Left cardiac atrium (tissue), 4 donors: ENCODE results near the gene BTBD18. TPM values are rescaled to one million over a fixed set of nuclear protein-coding genes. Genes with fewer than 3 reads are reported as not detected.
"Not testable (repeated sequence)": the region's sequence is repeated elsewhere in the genome, so short reads cannot be mapped to it uniquely, and the experiment has no call there.

ENCODE experiments used
- ATAC-seq, 2 donors: fragments of 200-7000 bp; cut with Tn5 transposase; one replicate each; pipeline ENCODE4 v1.9.1; 2020; ENCODE audit warnings: mild to moderate bottlenecking in 2 of 2, moderate library complexity in 2 of 2
- DNase-seq: peaks from one replicate; pipeline ENCODE4 v3.0.0-alpha.2; 2020
- intact Hi-C, 2 donors: fragments of 100-400 bp; cut with DNase I; formaldehyde crosslinking; loops; one replicate each; pipeline versions ENCODE4 v1.14.1 to v1.15.1; 2022 to 2023
- total RNA-seq, 2 donors: library from RNA; stranded (reverse); fragmentation: NEBNext Ultra II Directional; extraction: Animal tissue kit (Norgen Biotek cat#: 25700); gene quantifications; one replicate each; pipeline ENCODE4 v1.2.1, GENCODE V29; 2021
- donor health status: DM: no; HTN: yes; CAD: no.
- donor health status: DM: no; HTN: yes; CAD: no; lungs with severe emphysema.
- donor health status: DM: yes; HTN: yes; CAD: no.
- donor health status: Dilated cardiomyopathy.

BTBD18 gene
- total RNA-seq, 2 donors from 2014 or later, result not detected

- intact Hi-C loops, result loop anchor here in 1 of 2 donors (10.0 kb wide), 1 partner anchor 48 kb away; no protein-coding TSS in a partner anchor
- no peak for DNase-seq
- ATAC-seq, result no peak
Observed at GRCh38 chr11:57746920-57747319, 4.7 kb downstream of the BTBD18 start.

DNA sequence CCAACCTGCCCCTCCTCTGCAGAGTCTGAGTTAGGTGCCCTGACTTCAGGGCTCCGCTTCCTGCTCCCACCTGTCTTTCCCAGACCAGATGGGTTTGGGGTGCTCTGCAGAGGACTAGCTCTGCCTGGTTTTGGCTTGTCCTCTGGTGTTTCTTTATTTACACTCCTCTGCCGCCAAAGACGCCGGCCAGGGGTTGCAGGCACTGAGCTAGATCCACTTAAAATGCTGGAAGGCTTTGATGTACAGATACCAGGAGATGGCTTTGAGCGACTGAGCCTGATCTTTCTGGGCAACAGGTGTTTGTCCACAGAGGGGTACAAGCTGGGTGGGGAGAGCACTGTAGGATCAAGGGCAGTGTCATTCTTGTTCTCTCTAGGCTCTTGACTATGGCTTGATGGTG lies 6.4 kb downstream of the BTBD18 start:
- DNase-seq (no peak), ATAC-seq (no peak)
- intact Hi-C loops, result loop anchor here in 1 of 2 donors (10.0 kb wide), 1 partner anchor 50 kb away; no protein-coding TSS in a partner anchor

DNA sequence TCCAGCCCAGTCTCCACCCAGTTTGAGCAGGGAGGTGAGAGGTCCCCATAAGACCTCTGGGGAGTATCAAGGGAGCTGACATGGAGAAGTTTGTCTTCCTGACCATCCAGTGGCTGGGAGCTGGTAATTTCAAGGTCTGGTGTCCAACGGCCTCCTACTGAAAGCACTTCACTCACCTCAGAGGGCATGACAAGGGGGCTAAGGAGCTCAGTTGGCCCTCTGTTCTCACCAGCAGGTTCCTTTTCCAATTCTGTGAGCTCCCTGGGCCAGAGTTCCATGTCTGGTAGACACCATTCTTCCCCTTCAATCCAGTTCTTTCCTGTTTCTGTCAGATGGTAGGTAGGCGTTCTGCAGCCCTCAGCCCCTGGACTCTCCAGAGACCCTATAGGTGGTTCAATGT lies 7.3 kb downstream of the BTBD18 start:
- DNase-seq (no peak), ATAC-seq (no peak)
- intact Hi-C loops, result loop anchor here in 1 of 2 donors (10.0 kb wide), 1 partner anchor 50 kb away; no protein-coding TSS in a partner anchor

- intact Hi-C loops, result loop anchor here in 1 of 2 donors (10.0 kb wide), 1 partner anchor 53 kb away; no protein-coding TSS in a partner anchor
- DNase-seq (no peak), ATAC-seq (no peak)
Observed at GRCh38 chr11:57742087-57742452, 9.5 kb downstream of the BTBD18 start.

GRCh38 chr11:57741132-57742086 lies 10.2 kb downstream of the BTBD18 start, which contains the start of gene SELENOH:
TSS of gene SELENOH (plus strand) at chr11:57741491. CDS start at chr11:57741596, 105 bp downstream.
- ATAC-seq (peak; percentile 98), DNase-seq (peak; percentile 97)
- intact Hi-C loops, result loop anchor here in 1 of 2 donors (10.0 kb wide), 1 partner anchor 53 kb away; no protein-coding TSS in a partner anchor

- intact Hi-C loops, result no loop called here
- DNase-seq (no peak), ATAC-seq (peak; percentile 36 to 40)
Observed at GRCh38 chr11:57735619-57736298, 15.9 kb downstream of the BTBD18 start.

- intact Hi-C loops, result no loop called here
- ATAC-seq, result no peak
- DNase-seq, result no peak
Observed at GRCh38 chr11:57732661-57733060, 19.0 kb downstream of the BTBD18 start.

- no peak for DNase-seq
- intact Hi-C loops, result no loop called here
- ATAC-seq, result no peak
Observed at GRCh38 chr11:57729479-57729878, 22.1 kb downstream of the BTBD18 start.

GRCh38 chr11:57728829-57729228 lies 22.8 kb downstream of the BTBD18 start:
- DNase-seq, result no peak
- intact Hi-C loops, result no loop called here
- no peak for ATAC-seq

- intact Hi-C loops, result no loop called here
- DNase-seq (no peak), ATAC-seq (no peak)
Observed at GRCh38 chr11:57727185-57727584, 24.4 kb downstream of the BTBD18 start.

- ATAC-seq, DNase-seq, intact Hi-C loops: not testable (repeated sequence)
Observed at GRCh38 chr11:57716726-57717125, 34.9 kb downstream of the BTBD18 start.

GRCh38 chr11:57713835-57714234 lies 37.8 kb downstream of the BTBD18 start:
- DNase-seq (no peak), ATAC-seq (no peak)
- intact Hi-C loops, result no loop called here

DNA sequence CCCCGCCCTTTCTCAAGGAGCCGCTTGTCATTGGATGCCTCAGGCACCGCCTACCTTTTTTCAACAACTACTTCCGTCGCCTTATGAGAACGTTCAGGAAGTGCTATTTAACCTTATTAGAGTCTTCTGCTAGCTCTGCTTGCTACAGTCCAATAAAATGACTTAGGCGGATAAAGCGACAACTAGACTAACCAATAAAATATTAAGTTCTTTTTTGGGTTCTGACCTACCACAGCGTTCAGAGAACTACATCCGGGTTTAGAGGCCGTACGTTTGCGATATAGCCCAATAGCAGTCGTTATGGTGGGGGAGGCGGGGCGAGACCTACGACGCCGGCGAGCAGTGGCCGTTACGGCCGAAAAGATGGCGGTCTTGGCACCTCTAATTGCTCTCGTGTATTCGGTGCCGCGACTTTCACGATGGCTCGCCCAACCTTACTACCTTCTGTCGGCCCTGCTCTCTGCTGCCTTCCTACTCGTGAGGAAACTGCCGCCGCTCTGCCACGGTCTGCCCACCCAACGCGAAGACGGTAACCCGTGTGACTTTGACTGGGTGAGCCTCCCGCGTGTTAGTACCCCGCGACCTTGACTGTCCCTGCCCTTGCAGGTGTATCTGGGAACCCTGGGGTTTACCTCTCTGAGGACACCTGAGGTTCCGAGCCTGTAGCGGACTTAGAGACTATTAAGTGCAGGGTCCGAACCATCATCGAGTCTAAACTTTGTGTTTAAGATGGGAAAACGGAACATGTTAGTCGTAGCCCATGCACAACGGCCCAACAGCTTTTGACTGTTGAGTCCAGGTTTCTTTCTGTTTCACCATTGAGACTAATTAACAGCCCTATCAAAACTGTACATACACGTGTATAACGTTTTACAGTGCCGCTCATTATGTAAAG lies 39.1 kb downstream of the BTBD18 start, which contains the start of gene TMX2:
TMX2 (plus strand) TSS at position 338 of the 895 bp plus-strand sequence; CDS start at position 364, 26 bp downstream.
- DNase-seq (peak; percentile 95), ATAC-seq (peak; percentile 96 to 97)
- intact Hi-C loops, result no loop called here

- DNase-seq, result peak; percentile 74
- intact Hi-C loops, result no loop called here
Observed at GRCh38 chr11:57711414-57712255, 40.0 kb downstream of the BTBD18 start, which contains the start of gene MED19. TSS of gene MED19 (minus strand) at chr11:57712215. CDS start at chr11:57712179, 36 bp downstream.

GRCh38 chr11:57709802-57710367 lies 41.7 kb downstream of the BTBD18 start:
- no peak for ATAC-seq
- no peak for DNase-seq
- intact Hi-C loops, result no loop called here

More at GRCh38 chr11:57711414-57712255, 40.0 kb downstream of the BTBD18 start, which contains the start of gene MED19:
- ATAC-seq, result peak; percentile 64 to 76

- intact Hi-C loops, ATAC-seq, DNase-seq: not testable (repeated sequence)
Observed at GRCh38 chr11:57705432-57705831, 46.2 kb downstream of the BTBD18 start.

- ATAC-seq (no peak), DNase-seq (no peak)
- intact Hi-C loops, result no loop called here
Observed at GRCh38 chr11:57704932-57705331, 46.7 kb downstream of the BTBD18 start.
